ENCODE results near the gene PGRMC1. TPM values are rescaled to one million over a fixed set of nuclear protein-coding genes. Genes with fewer than 3 reads are reported as not detected.
"Not testable (repeated sequence)": the region's sequence is repeated elsewhere in the genome, so short reads cannot be mapped to it uniquely, and the experiment has no call there.

PGRMC1 gene
- total RNA-seq, 2 experiments from 2014 or later: 26.3 to 27.0 TPM

DNA sequence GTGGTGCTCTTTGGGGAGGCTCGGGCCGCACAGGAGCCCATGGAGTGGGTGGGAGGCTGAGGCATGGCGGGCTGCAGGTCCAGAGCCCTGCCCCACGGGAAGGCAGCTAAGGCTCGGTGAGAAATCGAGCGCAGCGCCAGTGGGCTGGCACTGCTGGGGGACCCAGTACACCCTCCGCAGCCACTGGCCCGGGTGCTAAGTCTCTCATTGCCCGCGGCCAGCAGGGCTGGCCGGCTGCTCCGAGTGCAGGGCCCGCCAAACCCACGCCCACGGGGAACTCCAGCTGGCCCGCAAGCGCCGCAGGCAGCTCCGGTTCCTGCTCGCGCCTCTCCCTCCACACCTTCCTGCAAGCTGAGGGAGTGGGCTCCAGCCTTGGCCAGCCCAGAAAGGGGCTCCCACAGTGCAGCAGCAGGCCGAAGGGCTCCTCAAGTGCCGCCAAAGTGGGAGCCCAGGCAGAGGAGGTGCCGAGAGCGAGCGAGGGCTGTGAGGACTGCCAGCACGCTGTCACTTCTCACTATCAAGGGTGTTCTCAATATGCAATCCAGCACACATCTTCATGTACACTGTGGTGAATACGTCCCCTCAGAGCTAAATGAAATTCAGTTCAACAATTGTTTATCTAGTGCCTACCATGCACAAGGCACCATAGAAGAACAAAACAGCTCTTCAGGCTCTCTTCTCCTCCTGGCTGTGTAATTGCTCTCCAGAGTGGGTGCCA lies 25.0 kb upstream of the PGRMC1 start:
- intact Hi-C loops (cut with micrococcal nuclease); H3K9me3 Mint-ChIP-seq; H3K36me3 Mint-ChIP-seq (ENCODE audit: low read depth); H3K4me1 Mint-ChIP-seq (ENCODE audit: low read depth); CTCF ChIA-PET; H3K4me3 Mint-ChIP-seq; DNase-seq; H3K27ac Mint-ChIP-seq; H3K27me3 Mint-ChIP-seq (ENCODE audit: low read depth): not testable (repeated sequence)

DNA sequence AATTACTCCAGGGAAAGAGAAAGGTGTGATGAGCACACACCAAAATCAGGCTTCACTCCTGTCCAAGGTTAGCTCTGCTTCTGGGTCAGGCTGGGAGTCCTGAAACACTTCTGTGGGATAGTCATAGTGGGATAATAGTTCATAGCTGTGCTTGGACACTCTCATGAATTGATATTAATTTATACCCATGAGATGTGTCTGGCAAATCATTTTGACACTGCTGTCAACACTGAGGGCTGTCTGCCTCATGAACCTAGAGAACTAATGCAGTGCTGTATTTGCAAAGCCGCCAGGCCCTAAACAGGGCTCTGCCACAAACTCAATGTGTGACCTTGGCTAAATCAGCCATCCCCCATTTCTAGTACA lies 24.5 kb upstream of the PGRMC1 start:
- Mint-ChIP-seq H3K27me3 (ENCODE audit: low read depth) (no peaks in the 10 kb centered on the region), H3K36me3 (ENCODE audit: low read depth) (no peaks in the 10 kb centered on the region), H3K9me3 (no peaks in the 10 kb centered on the region), H3K4me3 (no peak overlapping the region), H3K4me1 (ENCODE audit: low read depth) (no peaks in the 10 kb centered on the region), H3K27ac (no peak overlapping the region)
- DNase-seq: no peak
- CTCF ChIA-PET: no interaction called here
- intact Hi-C loops (cut with micrococcal nuclease): no loop called here

DNA sequence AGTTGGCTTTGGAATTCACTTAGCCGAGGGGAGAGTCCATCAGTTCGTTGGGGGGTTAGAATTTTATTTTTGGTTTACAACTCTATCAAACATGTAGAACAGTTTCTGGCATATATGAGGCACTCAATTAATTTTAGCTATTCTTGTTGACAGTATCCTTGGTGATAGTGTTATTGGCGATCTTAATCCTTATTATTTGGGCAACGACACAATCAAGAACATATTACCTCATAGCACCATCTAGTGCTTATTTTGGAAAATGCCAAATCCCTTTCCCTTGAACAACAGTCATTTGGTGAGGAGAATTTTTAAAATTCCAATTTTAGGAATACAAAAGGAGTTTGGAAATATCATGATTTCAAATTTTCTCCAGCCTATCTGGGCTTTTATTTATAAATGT lies 17.9 kb upstream of the PGRMC1 start:
- H3K4me3 Mint-ChIP-seq: no peak overlapping the region
- H3K9me3 Mint-ChIP-seq: no peaks in the 10 kb centered on the region
- no peaks in the 10 kb centered on the region for H3K4me1 Mint-ChIP-seq (ENCODE audit: low read depth)
- intact Hi-C loops (cut with micrococcal nuclease): loop anchor here (5.0 kb wide), 2 partner anchors 101 to 371 kb away; no protein-coding TSS in a partner anchor
- no peaks in the 10 kb centered on the region for H3K36me3 Mint-ChIP-seq (ENCODE audit: low read depth)
- no peak for DNase-seq
- CTCF ChIA-PET: interaction anchor here (1.0 to 1.6 kb wide), 4 partner anchors 76 to 101 kb away, joined by 3 to 11 read pairs (median 4); no protein-coding TSS in a partner anchor
- H3K27me3 Mint-ChIP-seq (ENCODE audit: low read depth): no peaks in the 10 kb centered on the region
- H3K27ac Mint-ChIP-seq: no peak overlapping the region

DNA sequence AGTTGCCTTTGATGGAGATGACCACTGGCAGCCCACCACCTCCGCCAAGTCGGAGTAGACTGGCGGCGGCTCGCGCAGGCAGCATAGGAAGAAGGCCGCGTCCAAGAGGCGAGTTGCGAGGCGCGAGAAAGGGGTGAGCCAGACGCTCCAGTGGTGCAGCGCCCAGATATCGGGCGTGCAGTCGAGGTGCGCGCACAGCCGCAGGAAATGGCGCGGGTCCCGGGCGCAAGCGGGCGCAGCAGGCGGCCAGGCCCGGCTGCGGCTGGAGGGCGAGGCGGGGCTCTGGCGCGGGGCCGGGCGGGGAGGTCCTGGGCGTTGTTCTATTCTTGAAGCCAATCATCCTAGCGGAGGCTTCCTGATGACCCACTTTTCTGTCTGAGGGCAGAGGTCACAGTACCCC lies 13.2 kb upstream of the PGRMC1 start:
- H3K9me3 Mint-ChIP-seq: no peaks in the 10 kb centered on the region
- H3K36me3 Mint-ChIP-seq (ENCODE audit: low read depth): no peaks in the 10 kb centered on the region
- intact Hi-C loops (cut with micrococcal nuclease): no loop called here
- no peaks in the 10 kb centered on the region for H3K4me1 Mint-ChIP-seq (ENCODE audit: low read depth)
- H3K27me3 Mint-ChIP-seq (ENCODE audit: low read depth): peaks cover 7% of the 10 kb centered on the region
- H3K27ac Mint-ChIP-seq: no peak overlapping the region
- no peak overlapping the region for H3K4me3 Mint-ChIP-seq
- CTCF ChIA-PET: interaction anchor here (1.1 kb wide), 1 partner anchor 105 kb away, joined by 3 read pairs; no protein-coding TSS in a partner anchor
- DNase-seq: no peak

DNA sequence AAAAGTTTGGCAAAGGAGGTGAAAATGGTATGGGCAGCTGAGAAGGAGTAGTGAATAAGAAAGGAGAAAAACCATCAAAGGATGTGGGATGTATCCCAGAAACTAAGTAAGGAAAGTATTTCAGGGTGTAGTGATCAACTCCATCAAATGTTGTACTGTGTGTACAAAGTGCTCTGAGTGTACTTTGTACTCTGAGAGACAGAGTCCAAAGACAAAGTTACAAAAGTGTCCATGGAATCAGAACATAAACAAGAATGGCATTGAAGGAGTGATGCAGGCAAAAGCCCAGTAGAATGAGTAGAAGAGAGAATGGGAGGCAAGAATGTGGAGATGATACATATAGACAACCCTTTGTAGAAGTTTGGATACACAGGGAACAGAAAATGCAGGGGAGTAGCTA lies 12.3 kb upstream of the PGRMC1 start:
- DNase-seq: no peak
- Mint-ChIP-seq H3K36me3 (ENCODE audit: low read depth) (no peaks in the 10 kb centered on the region), H3K27ac (no peak overlapping the region), H3K4me3 (no peak overlapping the region), H3K4me1 (ENCODE audit: low read depth) (no peaks in the 10 kb centered on the region), H3K9me3 (no peaks in the 10 kb centered on the region), H3K27me3 (ENCODE audit: low read depth) (peaks cover 7% of the 10 kb centered on the region)
- intact Hi-C loops (cut with micrococcal nuclease): no loop called here
- CTCF ChIA-PET: no interaction called here

DNA sequence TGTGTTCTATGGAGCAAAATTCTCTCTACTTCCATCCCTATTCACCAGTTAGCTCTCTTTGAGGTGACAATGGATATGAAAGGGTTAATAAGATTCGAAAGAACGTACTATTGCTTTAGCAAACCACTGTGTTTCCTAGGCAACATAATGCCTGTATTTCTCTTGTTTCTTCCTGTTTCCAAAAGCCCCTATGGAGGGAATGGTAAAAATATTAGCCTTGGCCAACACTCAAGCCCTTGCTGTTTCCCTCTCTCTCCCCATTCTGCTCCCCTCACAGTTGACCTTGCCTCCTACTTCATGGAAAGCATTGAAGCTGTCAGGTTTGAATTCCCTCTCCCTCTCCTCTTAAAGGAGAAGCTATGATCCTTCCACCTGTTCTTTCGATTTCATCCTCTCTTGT lies 9.6 kb upstream of the PGRMC1 start:
- Mint-ChIP-seq H3K27me3 (ENCODE audit: low read depth) (peaks cover 9% of the 10 kb centered on the region), H3K9me3 (no peaks in the 10 kb centered on the region), H3K4me1 (ENCODE audit: low read depth) (no peaks in the 10 kb centered on the region), H3K4me3 (no peak overlapping the region), H3K27ac (no peak overlapping the region), H3K36me3 (ENCODE audit: low read depth) (no peaks in the 10 kb centered on the region)
- CTCF ChIA-PET: no interaction called here
- intact Hi-C loops (cut with micrococcal nuclease): no loop called here
- DNase-seq: no peak

DNA sequence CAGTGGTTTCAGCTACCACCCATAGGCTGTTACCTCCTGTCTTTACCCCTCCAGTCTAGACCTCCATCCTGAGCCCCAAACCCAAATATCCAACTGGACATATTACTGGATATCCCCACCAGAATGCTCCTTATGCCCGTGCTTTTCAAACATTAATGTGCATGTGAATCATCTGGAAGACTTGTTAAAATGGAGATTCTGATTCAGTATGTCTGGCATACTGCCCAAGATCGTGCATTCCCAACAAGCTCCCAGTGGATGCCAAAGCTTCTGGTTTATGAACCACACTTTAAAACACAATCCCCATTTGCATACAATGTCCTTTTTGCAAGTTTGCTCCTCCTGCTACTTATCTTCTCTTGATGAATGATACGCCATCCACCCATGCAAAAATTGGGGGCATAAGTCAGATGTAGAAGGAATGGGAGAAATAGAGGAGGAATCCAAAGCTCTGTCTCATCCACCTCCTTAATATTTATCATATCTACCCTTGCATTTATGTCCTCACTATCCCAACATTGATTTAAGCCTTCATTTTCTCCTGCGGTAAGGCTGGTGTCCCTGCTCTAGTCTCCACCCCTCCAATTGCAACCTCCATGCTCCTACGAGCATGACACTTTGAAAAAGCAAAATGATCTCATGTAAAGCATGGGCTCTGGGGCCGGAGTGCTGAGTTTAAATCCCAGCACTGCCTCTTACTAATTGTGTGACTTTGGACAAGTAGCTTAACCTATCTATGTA lies 7.4 kb upstream of the PGRMC1 start:
- CTCF ChIA-PET: interaction anchor here (0.9 kb wide), 2 partner anchors 9 to 13 kb away, joined by 3 read pairs; no protein-coding TSS in a partner anchor
- Mint-ChIP-seq H3K4me3 (no peak overlapping the region), H3K36me3 (ENCODE audit: low read depth) (no peaks in the 10 kb centered on the region), H3K27ac (no peak overlapping the region), H3K27me3 (ENCODE audit: low read depth) (peaks cover 9% of the 10 kb centered on the region), H3K4me1 (ENCODE audit: low read depth) (no peaks in the 10 kb centered on the region), H3K9me3 (no peaks in the 10 kb centered on the region)
- intact Hi-C loops (cut with micrococcal nuclease): no loop called here
- no peak for DNase-seq

DNA sequence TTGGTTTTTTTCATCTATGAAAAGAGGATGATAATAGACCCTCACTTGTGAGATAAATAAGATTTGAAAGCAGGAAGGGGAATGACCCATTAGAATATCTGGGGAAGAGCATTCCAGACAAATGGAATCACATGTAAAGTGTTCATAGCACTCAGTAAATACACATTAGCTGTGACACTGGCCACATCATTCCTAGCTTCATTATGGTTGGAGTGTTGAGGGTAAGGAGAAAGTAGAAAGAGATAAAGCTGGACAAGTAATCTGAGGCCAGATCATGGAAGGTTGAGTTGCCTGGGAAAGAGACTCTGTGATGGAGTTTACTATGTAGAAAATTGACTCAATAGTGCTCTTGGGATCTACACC lies 6.9 kb upstream of the PGRMC1 start:
- CTCF ChIA-PET: interaction anchor here (0.9 kb wide), 2 partner anchors 9 to 13 kb away, joined by 3 read pairs; no protein-coding TSS in a partner anchor
- Mint-ChIP-seq H3K27me3 (ENCODE audit: low read depth) (peaks cover 9% of the 10 kb centered on the region), H3K4me1 (ENCODE audit: low read depth) (no peaks in the 10 kb centered on the region), H3K4me3 (no peak overlapping the region), H3K36me3 (ENCODE audit: low read depth) (no peaks in the 10 kb centered on the region), H3K9me3 (no peaks in the 10 kb centered on the region), H3K27ac (no peak overlapping the region)
- intact Hi-C loops (cut with micrococcal nuclease): no loop called here
- DNase-seq: no peak

DNA sequence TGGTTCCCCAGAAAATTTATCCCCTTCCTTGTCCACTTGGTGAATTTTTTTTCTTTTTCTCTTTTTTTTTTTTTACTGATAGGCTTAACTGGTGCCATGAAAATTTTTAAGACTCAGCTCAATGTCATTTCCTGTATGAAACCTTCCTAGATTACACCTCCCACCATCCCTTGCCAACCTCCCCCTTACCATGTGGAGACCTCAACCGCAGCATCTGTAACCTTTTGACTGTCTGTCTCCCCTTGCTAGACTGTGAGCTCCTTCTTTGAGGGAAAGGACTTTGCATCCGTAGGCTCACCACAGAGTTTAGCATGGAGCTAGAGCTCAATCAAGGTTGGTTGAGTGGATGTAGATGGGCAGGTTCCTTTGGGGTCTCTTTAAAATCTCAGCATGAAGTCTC lies 5.2 kb upstream of the PGRMC1 start:
- H3K4me3 Mint-ChIP-seq: no peak overlapping the region
- DNase-seq: no peak
- H3K27ac Mint-ChIP-seq: no peak overlapping the region
- intact Hi-C loops (cut with micrococcal nuclease): loop anchor here (10.0 kb wide), 2 partner anchors 644 to 1324 kb away; partner anchors contain the start of genes NDUFA1 and RNF113A
- no peaks in the 10 kb centered on the region for H3K36me3 Mint-ChIP-seq (ENCODE audit: low read depth)
- peaks cover 9% of the 10 kb centered on the region for H3K27me3 Mint-ChIP-seq (ENCODE audit: low read depth)
- H3K9me3 Mint-ChIP-seq: no peaks in the 10 kb centered on the region
- CTCF ChIA-PET: no interaction called here
- peaks cover 2% of the 10 kb centered on the region for H3K4me1 Mint-ChIP-seq (ENCODE audit: low read depth)

DNA sequence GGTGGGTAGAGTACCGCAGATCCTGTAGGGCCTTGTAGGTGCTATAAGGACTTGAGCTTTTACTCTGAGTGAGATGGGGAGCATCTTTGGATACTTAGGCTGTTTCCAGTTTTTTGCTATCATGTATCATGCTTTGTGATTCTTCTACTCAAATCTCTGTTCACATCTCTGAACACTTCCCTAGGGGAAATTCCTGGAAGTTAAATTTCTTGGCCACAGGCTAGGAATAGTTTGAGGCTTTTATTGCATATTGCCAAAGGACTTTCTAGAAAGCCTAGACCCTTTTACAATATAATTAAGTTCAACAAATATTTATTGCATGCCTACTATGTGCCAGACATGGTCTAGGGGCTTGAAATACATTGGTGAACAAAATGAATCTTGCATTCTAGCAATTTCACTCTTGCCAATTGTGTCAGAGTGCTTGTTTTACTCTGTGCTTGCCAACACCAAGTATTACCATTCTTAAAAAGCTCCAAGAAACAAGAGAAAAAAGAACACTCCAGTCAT lies 4.1 kb upstream of the PGRMC1 start:
- Mint-ChIP-seq H3K36me3 (ENCODE audit: low read depth) (no peaks in the 10 kb centered on the region), H3K27me3 (ENCODE audit: low read depth) (peaks cover 7% of the 10 kb centered on the region), H3K27ac (no peak overlapping the region), H3K4me3 (no peak overlapping the region), H3K4me1 (ENCODE audit: low read depth) (peaks cover 2% of the 10 kb centered on the region), H3K9me3 (no peaks in the 10 kb centered on the region)
- no peak for DNase-seq
- CTCF ChIA-PET: no interaction called here
- intact Hi-C loops (cut with micrococcal nuclease): loop anchor here (10.0 kb wide), 2 partner anchors 643 to 1323 kb away; partner anchors contain the start of genes NDUFA1 and RNF113A

DNA sequence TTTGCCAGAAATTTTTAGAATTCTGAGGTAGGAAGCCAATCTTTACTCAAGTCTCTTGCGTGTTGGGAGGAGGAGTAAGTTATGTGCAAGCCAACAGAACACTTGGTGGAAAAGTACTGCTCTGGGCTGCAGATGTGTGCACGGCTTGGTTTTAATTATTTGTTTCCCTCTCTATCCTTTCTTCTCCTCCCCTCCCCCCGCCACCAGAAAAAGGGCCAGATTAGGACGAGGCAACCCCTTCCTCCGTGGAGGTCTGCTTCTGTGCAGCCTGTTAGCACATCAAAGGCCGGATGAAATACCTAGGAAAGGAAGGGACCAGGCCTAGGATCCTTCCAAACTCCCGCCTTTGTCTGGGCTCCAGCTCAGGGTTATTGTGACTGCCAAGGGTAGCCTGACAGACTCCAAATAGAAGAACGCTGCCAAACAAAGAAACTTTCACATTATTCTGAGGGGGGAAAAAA lies 1.0 kb upstream of the PGRMC1 start:
- peaks cover under 1% of the 10 kb centered on the region for H3K36me3 Mint-ChIP-seq (ENCODE audit: low read depth)
- no peaks in the 10 kb centered on the region for H3K27me3 Mint-ChIP-seq (ENCODE audit: low read depth)
- no peak for DNase-seq
- H3K4me3 Mint-ChIP-seq: peak overlapping the region; percentile 86
- CTCF ChIA-PET: no interaction called here
- intact Hi-C loops (cut with micrococcal nuclease): loop anchor here (5.0 to 10.0 kb wide), 4 partner anchors 337 to 1320 kb away; partner anchors contain the start of genes NDUFA1, RNF113A, UBE2A and WDR44
- H3K9me3 Mint-ChIP-seq: no peaks in the 10 kb centered on the region
- H3K4me1 Mint-ChIP-seq (ENCODE audit: low read depth): peaks cover 22% of the 10 kb centered on the region
- H3K27ac Mint-ChIP-seq: no peak overlapping the region
